ENCODE measurements around the gene DYNC1H1.

DNA sequence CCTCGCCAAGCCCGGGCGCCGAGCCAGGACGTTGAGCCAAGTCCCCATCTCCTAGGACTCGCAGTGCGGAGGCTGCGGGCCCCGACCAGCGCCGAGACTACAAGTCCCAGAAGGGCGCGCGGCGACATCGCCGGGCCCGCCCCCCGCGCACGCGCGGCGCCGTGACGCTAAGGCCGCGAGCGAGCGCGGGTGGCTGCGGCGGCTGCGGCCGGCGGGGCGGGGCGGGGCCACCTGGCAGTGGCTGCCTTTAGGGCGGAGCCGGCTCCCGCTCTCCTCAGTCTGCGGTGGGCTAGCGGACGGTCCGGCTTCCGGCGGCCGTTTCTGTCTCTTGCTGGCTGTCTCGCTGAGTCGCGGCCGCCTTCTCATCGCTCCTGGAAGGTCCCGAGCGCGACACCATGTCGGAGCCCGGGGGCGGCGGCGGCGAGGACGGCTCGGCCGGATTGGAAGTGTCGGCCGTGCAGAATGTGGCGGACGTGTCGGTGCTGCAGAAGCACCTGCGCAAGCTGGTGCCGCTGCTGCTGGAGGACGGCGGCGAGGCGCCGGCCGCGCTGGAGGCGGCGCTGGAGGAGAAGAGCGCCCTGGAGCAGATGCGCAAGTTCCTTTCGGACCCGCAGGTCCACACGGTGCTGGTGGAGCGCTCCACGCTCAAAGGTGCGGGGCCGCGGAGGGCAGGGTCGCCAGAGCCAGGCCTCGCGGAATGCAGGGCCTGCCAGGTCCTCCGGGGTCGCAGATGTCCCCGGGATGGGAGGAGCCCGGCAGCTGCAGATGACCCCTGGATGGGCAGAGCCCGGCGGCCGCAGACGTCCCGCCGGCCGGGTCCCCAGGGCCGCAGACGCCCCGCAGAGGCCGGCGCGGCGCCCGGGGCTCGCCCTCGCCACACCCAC is at the start of gene DYNC1H1:
- TF ChIP-seq, protein P1, sequence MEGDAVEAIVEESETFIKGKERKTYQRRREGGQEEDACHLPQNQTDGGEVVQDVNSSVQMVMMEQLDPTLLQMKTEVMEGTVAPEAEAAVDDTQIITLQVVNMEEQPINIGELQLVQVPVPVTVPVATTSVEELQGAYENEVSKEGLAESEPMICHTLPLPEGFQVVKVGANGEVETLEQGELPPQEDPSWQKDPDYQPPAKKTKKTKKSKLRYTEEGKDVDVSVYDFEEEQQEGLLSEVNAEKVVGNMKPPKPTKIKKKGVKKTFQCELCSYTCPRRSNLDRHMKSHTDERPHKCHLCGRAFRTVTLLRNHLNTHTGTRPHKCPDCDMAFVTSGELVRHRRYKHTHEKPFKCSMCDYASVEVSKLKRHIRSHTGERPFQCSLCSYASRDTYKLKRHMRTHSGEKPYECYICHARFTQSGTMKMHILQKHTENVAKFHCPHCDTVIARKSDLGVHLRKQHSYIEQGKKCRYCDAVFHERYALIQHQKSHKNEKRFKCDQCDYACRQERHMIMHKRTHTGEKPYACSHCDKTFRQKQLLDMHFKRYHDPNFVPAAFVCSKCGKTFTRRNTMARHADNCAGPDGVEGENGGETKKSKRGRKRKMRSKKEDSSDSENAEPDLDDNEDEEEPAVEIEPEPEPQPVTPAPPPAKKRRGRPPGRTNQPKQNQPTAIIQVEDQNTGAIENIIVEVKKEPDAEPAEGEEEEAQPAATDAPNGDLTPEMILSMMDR (IDR thresholded peaks at IDR 0.05) = no peak
- peak; percentile 41 to 79 (median 74) for TF ChIP-seq POLR2AphosphoS5 (IDR thresholded peaks at IDR 0.05)
